ENCODE measurements around the gene RAB9A.
"Not testable (repeated sequence)": the region's sequence is repeated elsewhere in the genome, so short reads cannot be mapped to it uniquely, and the experiment has no call there.

RAB9A gene, protein sequence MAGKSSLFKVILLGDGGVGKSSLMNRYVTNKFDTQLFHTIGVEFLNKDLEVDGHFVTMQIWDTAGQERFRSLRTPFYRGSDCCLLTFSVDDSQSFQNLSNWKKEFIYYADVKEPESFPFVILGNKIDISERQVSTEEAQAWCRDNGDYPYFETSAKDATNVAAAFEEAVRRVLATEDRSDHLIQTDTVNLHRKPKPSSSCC

DNA sequence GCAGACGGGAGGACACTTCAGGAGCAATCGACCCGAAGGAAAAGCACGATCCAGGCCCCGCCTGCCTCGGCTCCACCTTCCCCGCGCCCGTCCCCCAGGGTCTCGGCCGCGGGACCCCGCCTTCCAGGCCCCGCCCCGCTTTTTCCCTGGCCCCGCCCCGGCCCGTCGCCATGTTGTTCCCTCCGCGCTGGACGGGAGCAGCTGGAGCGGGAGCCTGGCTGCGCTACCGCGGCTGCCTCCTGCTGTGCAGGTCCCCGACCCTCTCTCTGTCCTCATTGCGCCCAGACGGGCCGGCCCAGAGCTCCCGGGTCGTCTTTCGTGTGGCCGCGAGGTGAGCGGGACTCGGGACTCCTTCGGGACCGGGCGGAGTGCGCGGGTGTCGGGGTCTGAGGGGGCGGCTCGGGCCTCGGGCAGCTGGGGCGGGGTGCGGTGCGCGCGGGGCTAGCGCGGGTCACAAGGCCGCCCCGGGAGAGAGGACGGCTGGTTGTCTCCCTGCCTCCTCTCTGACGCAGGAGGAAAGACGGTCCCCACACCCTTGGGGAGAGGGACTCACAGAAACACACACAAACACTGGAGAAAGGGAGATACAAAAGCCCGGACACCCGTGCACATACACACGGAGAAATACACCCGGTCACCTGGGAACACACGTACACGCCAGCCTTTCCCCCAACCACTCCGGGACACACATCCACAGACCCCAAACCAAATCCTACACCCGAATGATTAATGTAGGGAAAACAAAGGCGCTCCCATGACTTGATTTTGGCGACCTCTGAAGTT is at the start of gene RAB9A:
Gene RAB9A (plus strand): TSS at position 171 of the 783 bp plus-strand sequence. CDS start 19,619 bp downstream, outside the sequence.
- peak; percentile 87 for DNase-seq

DNA sequence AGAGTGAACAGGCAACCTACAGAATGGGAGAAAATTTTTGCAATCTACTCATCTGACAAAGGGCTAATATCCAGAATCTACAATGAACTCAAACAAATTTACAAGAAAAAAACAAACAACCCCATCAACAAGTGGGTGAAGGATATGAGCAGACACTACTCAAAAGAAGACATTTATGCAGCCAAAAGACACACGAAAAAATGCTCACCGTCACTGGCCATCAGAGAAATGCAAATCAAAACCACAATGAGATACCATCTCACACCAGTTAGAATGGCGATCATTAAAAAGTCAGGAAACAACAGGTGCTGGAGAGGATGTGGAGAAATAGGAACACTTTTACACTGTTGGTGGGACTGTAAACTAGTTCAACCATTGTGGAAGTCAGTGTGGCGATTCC is 47.2 kb upstream of the RAB9A start:
- DNase-seq = not testable (repeated sequence)

DNA sequence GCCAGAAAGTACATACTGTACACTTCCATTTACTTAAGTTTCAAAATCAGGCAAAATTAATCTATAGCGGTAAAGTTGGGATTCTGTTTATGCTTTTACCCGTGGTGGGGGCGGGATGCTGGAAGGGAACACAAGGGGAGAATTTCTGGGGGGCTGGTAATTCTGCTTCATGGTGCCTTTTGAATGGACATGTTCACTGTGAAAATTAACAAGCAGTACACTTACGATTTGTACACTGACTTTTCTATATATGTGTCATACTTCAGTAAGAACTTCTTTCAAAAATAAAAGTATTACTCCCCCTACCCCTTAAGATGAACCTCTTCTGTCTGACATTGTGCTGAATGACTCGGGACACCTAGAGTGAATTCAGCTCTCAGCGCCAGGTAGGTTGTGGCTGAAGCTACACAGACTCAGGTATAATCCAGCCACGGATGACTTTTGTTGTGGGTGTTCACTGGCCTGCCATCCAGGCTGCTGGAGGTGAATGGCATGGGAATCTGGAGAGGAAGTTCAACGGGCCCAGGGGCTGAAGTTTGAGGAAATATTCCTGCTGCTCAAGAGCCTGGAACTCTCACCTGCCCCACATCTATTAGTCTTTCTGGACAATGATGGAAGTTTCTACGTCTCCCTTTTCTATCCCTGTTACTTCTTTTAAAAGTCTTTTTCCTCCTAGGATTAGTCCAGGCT is 43.3 kb upstream of the RAB9A start:
- DNase-seq = no peak

DNA sequence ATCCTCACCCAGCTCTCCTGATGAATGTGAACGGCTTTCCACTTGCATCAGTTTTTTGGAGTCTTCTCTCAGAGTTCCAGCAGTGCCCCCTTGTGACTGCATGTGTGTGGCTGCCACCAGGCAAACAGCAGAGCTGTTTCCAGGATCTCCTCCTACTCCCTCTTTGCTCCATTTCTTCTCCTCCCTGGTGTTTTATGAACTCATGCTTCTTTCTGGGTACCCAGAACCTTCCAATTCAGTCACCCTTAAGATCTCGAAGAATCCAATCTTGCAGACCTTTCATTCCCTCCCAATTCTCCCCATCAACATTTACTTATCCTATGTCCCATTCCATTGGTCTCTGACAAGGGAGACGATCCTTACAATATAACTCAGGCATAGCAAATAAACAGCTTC is 42.8 kb upstream of the RAB9A start:
- DNase-seq = peak; percentile 81

DNA sequence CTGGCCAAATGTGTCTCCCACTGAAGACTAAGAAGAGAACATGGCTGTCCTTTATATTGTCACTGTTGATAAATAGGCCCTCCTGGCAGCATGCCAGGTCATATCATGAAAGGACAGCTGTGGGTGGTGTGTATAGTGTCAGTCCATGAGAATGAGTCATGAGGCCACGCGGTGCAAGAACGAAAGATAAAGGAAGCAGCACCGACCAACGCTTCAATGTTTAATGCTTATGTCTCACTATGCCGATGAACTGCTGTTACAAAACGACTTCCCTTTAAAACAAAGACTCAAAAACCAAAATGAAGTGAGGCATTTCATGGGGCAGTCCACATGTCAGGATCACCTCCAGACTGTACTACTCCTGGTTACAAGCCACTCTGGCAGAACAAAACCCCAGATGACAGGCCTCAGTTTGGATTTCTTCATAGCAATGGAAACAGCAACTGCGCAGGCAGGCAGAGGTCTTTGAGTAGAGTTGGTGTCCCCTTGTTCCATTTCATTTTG is 41.2 kb upstream of the RAB9A start:
- DNase-seq = peak; percentile 97

DNA sequence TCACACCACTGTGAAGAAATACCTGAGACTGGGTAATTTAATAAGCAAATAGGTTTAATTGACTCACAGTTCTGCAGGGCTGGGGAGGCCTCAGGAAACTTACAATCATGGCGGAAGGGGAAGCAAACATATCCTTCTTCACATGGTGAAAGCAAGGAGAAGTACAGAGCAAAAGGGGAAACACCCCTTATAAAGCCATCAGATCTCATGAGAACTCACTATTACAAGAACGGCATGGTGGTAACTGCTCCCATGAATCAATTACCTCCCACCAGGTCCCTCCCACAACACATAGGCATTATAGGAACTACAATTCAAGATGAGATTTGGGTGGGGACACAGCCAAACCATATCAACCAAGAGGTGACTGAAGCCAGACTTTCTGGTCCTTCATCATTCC is 40.6 kb upstream of the RAB9A start:
- DNase-seq = peak; percentile 60

DNA sequence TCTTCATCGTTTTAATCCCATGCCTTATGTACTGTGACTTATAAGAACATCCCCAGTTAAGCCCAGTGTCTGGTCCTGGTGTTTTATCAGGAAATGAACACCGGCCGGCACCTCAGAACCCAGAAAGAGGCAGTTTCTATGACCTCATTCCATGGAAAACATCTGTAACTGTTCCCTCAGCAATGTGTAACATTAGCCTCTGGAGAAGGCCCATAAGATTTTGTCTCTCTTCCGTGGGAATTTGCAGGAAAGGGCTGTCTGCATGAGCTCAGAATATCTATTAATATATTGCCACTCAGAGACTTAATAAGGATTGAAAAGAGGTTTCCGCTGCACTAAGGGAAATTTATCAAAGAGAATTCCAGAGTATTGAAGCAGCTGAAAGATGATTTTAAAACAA is 39.1 kb upstream of the RAB9A start:
- DNase-seq = no peak

DNA sequence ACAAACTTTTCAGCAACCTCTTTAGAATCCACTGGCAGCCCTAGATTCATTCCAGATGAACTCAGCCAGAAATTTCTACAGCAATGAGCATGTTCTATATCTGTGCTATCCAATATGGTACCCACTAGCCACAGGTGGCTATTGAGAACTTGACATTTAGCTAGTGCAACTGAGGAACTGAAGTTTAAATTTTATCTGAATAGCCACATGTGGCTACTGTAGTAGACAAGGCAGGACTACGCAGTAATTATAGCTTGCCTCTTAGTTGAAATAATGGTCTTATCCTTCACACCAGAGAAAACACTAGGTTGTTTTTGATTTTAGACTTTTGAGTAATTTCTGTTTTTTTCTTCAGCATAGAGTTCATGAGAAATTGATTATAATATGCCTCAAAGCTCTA is 38.6 kb upstream of the RAB9A start:
- DNase-seq = no peak

DNA sequence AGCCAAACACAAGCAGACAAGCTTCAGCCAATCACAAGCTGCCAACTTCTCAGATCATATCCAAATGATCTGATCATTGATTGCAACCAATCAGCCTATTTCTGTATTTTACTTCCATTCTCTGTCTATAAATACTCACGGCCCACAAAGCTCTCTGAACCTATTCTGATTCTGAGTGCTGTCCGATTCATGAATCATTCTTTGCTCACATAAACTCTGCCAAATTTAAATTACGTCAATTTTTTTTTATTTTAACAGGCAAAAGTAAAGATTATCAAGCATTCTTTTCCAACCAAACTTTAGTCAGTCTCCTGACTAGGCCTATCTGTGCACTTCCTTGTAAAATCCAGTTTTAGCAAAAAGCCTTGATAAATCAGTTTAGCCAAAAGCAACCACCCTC is 37.8 kb upstream of the RAB9A start:
- DNase-seq = no peak

DNA sequence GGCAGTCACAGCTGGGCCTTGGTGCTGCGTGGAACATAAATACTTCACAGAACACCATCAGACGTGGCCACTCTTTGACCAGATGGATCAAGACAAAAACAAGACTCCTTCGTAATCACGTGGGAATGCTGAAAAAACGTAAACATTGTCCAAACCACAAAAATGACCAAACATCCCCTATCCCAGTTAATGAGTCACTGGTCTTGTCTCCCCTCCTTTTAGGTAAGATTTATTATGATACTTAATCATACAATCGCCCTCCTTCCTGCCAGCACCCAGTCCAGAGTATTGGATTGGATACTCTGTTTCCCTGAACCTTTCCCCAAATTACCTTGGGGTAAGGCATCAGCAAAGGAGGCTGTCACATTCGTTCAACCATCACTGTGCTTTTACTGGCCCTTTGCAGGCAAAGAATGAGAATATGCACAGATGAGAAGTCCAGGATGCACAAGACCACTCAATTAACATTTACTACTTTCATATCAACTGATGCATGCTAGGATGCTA is 36.6 kb upstream of the RAB9A start:
- peak; percentile 61 for DNase-seq

DNA sequence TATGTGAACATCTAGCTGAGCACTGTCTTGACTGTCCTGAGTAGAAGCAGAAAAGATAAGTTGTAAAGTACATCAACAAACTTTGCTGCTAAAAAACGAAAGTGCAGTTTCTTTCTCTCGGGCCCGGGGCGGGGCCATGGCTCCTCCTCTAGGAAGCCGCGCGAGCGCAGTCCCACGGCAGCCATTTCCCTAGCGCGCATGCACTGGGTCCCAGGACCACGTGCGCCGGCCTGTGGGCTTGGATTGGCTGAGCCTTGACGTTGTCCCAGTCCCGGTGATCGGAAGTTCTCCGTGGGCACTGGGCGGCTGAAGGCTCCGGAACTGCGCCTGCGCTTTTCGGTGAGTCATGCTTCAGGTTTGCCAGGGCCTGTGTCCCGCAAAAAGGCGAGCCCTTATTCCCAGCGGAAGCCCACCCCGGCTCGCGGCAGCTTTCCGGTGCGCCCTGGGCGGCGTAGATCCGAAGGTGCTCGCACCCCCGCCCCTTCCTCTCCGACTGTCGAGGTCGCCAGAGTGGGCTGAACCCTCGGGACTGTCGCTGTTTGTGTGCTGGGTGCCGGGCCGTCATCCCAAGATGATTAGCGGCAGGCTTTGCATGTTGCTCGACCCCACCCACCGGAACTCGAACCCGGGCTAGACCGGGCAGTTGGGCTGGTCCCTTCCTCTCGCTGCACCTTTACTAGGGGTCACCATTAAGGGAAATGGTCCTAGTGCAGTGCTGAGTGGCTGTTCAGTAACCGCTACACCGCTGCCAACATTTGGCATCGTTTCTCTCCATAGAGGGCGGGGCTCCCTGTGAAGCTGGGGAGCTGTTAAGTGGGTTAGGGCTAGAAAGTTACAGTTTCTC is 35.9 kb upstream of the RAB9A start, which contains the start of gene TCEANC:
Gene TCEANC (plus strand): TSS at position 292 of the 844 bp plus-strand sequence. CDS start 9,368 bp downstream, outside the sequence.
- DNase-seq = peak; percentile 97

DNA sequence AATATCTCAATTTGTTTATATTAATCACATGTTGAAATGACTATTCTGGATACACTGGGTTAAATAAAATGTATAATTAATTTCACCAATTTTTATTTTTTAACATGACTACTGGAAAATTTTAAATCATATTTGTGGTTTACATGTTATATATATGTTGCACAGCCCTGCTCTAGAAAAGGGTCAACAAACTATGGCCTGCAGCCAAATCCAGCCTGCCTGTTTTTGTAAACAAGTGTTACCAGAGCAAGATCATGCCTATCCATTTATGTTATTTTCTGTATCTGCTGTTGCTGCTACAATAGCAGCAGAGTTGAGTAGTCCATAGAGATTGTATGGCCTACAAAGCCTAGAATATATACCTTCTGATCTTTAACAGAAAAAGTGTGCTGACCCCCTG is 34.8 kb upstream of the RAB9A start:
- no peak for DNase-seq

DNA sequence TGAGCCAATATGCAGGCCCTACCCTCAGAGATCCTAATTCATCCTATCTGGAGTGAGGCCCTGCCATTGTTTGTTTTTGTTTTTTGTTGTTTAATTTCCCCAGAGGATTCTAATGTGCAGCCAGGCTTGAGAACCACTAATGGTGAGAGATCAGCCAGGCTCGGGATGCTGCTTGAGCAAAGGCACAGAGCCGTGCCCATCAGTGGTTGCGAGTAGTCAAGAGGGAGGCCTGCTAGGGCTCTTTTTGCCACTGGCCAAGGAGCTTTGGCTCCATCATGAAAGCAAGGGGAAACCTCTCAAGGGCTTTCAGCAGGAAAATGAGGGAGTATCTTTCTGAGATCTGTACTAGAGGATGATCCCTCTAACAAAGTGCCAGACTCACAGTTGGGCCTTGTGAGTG is 33.3 kb upstream of the RAB9A start:
- no peak for DNase-seq

DNA sequence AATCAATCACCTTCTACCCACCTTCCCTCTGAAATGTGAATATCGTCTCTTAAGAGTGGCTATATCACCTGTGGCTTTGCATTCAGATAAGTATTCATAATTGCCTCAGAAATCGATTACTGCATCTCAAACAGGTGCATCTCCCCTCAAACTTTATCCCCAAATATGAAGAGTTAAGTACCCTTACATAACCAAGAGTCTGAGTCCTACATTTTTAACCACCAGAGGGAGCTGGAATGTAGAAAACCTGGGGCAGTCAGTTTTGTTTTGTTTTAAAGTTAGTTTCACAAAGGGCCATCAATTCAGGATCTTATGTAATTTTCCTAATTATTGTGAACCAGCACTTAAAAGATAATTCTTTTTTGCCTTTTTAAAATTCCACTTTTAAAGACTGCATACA is 30.3 kb upstream of the RAB9A start:
- peak; percentile 83 for DNase-seq

DNA sequence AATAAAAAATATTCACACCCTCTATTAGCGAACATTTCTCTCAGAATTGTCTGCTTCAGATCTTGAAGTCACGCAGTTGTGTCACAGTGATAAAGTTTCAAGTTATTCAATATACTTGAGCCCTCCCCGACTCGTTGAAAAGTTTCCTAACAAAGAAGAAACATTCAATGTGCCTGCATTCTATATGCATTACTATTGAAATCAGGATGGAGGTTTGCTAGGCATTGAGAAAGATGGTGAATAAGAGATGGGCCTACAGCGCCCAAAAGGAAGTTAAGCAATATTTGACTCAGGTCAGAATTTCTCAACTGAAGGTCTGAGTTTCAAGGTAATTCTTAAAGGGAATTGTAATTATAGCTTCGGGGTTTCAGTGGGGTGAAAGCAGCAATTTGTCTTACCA is 29.9 kb upstream of the RAB9A start:
- DNase-seq = peak; percentile 62

DNA sequence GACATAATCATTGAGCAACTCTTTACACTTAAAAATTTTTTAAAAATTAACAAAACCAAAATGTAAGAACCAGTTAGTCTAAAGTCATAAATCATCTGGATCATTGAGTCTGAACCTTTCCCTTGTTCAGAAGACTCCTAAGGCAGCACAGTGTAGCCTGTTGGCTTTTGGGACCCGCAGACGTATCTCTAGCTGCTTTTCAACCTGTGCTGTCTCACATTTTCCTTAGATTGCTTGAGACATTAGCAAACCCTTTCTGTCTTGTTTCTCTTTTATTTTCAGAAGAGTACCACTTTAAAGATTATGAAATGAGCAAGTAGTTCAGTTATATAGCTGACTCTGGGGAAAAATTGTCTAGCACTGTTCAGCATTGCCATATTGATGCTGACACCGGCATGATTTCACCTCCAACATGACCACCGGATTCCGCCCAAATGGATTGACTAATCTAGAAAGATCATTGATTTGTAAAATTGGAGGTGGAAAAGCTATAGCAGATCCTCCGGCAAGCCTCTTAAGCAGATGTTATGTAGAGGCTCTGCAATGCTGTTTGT is 27.1 kb upstream of the RAB9A start:
- DNase-seq = no peak

DNA sequence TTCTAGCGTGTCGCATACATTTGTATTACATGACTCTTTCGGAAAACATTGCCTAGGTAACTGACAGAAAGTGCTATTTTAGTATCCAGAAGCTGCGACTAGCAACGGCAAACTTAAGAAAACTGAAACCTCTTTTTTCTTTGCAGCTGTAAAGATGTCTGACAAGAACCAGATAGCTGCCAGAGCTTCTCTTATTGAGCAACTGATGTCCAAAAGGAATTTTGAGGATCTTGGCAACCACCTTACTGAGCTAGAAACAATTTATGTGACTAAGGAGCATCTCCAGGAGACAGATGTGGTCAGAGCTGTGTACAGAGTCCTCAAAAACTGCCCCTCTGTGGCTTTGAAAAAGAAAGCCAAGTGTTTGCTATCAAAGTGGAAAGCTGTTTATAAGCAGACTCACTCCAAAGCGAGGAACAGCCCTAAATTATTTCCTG is 26.6 kb upstream of the RAB9A start:
- no peak for DNase-seq

DNA sequence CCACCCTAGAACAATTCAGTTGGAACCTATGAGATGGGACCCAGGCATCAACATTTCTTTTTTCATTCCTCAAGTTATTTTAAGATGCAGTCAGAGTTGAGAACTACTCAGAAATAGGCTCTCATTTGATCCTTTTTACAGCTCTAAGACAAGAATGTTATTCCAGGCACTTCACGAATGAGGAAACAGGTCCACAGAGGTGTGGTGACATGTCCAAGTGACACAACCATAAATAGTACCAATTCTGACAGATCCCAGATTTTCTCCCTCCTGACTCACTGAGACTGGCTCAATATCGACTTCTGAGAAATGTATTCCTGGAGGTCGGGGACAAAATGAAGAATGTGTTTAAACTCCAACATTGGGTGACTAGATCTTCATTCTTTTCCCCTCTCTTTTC is 24.9 kb upstream of the RAB9A start:
- DNase-seq = no peak

DNA sequence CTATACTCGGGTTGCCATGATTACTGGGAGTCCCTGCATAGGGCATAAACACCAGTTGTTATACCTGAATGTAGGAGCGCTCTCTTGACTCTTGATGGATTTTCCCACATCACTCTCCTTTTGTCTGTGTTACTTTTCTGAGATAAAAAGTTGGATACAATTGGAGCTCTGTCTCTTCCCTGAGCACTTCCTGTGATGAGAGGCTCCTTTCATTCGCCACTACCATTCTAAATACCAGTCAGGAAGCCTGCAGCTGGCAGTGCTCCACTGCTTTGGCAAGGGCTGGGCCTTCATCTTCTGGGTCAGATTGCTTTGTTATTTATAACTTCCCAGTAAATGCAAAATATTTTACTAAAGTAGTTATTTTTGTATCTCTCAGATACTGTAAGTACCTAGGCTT is 22.1 kb upstream of the RAB9A start:
- DNase-seq = no peak

DNA sequence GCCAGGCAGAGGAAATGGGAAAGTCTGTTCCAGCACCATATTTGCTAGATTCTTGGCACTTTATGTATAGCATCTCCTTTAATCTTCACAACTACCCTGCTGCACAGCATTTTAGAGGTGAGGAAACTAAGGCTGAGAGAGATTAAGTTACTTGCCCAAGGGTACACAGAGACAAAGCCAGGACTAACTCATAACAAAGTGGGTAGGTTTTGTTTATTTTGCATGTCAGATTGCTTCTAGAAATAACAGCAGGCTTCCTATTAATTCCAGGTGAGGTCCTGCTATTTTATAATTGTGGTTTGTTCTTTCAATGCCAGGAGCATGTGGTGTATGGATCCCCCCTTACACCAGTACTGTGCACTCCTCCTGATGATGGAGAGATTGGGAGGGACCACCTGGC is 21.0 kb upstream of the RAB9A start:
- no peak for DNase-seq

DNA sequence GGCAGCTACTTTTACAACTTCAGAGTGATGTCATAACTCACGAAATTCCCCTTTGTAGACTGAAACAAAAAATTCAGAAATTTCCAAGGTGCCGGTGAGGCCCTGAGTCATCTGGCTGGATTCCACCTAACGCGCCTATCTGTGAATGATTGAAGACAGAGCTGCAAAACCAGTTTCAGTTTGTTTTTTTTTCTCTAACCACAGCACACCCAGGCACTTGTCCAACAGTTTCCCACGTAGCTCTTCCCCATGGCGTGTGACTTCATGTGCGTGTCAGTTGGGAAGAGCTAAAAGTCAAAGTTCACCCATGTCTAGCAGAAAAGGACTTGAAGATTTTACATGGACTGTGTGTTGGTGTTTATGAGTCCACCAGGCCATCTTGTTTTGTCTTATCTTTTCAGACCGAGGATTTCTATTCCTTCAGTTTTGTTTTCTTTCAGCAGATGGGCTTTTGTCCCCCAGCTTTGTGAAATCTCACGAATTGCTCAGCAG is 19.6 kb upstream of the RAB9A start:
- peak; percentile 92 for DNase-seq

DNA sequence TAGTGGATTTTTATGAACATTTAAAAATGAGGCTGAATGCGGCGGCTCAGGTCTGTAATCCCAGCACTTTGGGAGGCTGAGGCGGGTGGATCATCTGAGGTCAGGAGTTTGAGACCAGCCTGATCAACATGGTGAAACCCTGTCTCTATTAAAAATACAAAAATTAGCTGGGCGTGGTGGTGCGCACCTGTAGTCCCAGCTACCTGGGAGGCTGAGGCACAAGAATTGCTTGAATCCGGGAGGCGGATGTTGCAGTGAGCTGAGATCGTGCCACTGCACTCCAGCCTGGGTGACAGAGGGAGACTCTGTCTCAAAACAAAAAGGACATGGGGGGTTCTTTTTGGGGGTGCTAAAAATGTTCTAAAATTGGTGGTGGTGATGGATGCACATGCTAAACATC is 19.2 kb upstream of the RAB9A start:
- not testable (repeated sequence) for DNase-seq

Measured in OCI-M1 (cell line).